GM10248 (cell line): ENCODE data around the gene MAP4K4.
"Not testable (repeated sequence)": the region's sequence is repeated elsewhere in the genome, so short reads cannot be mapped to it uniquely, and the experiment has no call there.

Experiments
- CTCF ChIA-PET: fragments of 300-600 bp; sonication (Branson Sonifier 250); formaldehyde crosslinking; extraction: SDS; loops from one replicate; lab custom pipeline; 2021; ENCODE audit warnings: antibody characterized with exemption; lab: Yijun Ruan, JAX
- POLR2A ChIA-PET: fragments of 350-650 bp; sonication (Branson Sonifier 250); formaldehyde crosslinking; extraction: SDS; loops from one replicate; lab custom pipeline; 2020; ENCODE audit warnings: antibody characterized with exemption; lab: Yijun Ruan, JAX
- DNase-seq: peaks from one replicate; pipeline ENCODE4 v3.0.0; 2012; ENCODE audit errors: extremely low spot score
- CTCF ChIP-seq: IDR thresholded peaks from 2 replicates; pipeline ENCODE4 v1.5.1; 2012; ENCODE audit warnings: mild to moderate bottlenecking, low read depth; ENCODE audit errors: extremely low read depth, missing control alignments, control extremely low read depth

The MAP4K4 gene

GRCh38 chr2:101766337-101766736 lies 68.8 kb downstream of the MAP4K4 start:
- ChIA-PET CTCF (no interaction called here), POLR2A (no interaction called here)
- TF ChIP-seq CTCF = no peak
- no peak for DNase-seq

GRCh38 chr2:101766871-101767739 lies 69.6 kb downstream of the MAP4K4 start:
- CTCF ChIA-PET = interaction anchor here (0.9 to 1.4 kb wide), 6 partner anchors 11 to 63 kb away, joined by 3 to 5 read pairs (median 4); no protein-coding TSS in a partner anchor
- no peak for TF ChIP-seq CTCF
- POLR2A ChIA-PET = no interaction called here
- no peak for DNase-seq

- DNase-seq = no peak
- ChIA-PET POLR2A (no interaction called here), CTCF (interaction anchor here (3.0 to 3.5 kb wide), 4 partner anchors 10 to 104 kb away, joined by 13 to 43 read pairs (median 16); no protein-coding TSS in a partner anchor)
- no peak for TF ChIP-seq CTCF
Measured at GRCh38 chr2:101768556-101769220, 71.2 kb downstream of the MAP4K4 start.

GRCh38 chr2:101769726-101770125 lies 72.2 kb downstream of the MAP4K4 start:
- POLR2A ChIA-PET, DNase-seq: not testable (repeated sequence)
- CTCF ChIA-PET = interaction anchor here (0.8 to 3.5 kb wide), 22 partner anchors 7 to 204 kb away, joined by 3 to 43 read pairs (median 4); no protein-coding TSS in a partner anchor

- CTCF ChIA-PET = interaction anchor here (0.8 to 3.5 kb wide), 33 partner anchors 8 to 681 kb away, joined by 3 to 43 read pairs (median 4); no protein-coding TSS in a partner anchor
- TF ChIP-seq CTCF = peak; percentile 62
- POLR2A ChIA-PET = no interaction called here
- peak; percentile 33 for DNase-seq
Measured at GRCh38 chr2:101770726-101771125, 73.2 kb downstream of the MAP4K4 start.

- ChIA-PET POLR2A (no interaction called here), CTCF (interaction anchor here (0.8 to 3.5 kb wide), 28 partner anchors 9 to 680 kb away, joined by 3 to 43 read pairs (median 4); no protein-coding TSS in a partner anchor)
- DNase-seq = no peak
- TF ChIP-seq CTCF = no peak
Measured at GRCh38 chr2:101771227-101771902, 73.9 kb downstream of the MAP4K4 start.
